ENCODE measurements around the gene CNKSR2.

DNA sequence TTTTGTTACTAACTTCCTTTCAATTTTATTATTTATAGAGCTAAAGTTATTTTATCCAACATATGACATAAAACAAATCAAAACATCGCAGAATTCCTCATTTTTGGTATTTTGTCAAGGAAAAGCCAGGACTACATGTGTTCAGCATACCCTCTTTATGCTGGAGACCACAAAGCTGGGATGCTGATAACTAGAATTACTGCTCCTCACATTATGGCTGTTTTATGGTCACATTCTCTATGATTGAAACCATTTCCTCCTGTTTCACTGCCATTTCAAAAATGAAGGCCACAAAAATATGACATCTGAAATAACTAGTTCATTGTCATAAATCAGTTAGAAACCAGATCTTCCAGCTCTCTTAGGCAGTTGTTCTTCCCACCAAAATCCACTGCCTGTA is 242.2 kb downstream of the CNKSR2 start:
- TF ChIP-seq CTCF (IDR thresholded peaks at IDR 0.05; ENCODE audit: insufficient read depth, low read length, poor library complexity, severe bottlenecking): no peak
- TF ChIP-seq EZH2phosphoT487 (conservative IDR thresholded peaks at IDR 0.05; ENCODE audit: low read length): no peak

Measured in SU-DHL-6 (cell line).